ENCODE data around the gene CHAC1. TPM values are rescaled to one million over a fixed set of nuclear protein-coding genes. Genes with fewer than 3 reads are reported as not detected.

CHAC1 gene
- total RNA-seq, 3 donors from 2014 or later (not counting 1 experiment from before 2014, with no cell fraction given): 1.1 to 1.7 TPM; not detected in 1

DNA sequence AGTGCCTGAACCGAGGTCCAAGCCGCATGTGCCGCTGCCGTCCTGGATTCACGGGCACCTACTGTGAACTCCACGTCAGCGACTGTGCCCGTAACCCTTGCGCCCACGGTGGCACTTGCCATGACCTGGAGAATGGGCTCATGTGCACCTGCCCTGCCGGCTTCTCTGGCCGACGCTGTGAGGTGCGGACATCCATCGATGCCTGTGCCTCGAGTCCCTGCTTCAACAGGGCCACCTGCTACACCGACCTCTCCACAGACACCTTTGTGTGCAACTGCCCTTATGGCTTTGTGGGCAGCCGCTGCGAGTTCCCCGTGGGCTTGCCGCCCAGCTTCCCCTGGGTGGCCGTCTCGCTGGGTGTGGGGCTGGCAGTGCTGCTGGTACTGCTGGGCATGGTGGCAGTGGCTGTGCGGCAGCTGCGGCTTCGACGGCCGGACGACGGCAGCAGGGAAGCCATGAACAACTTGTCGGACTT is 17.0 kb upstream of the CHAC1 start:
- Histone ChIP-seq H3K27ac (ENCODE audit: low read length) (no peak overlapping the region), H3K4me1 (ENCODE audit: control insufficient read depth, insufficient read depth, low read length) (peaks cover 17% of the 10 kb centered on the region), H3K27me3 (ENCODE audit: control insufficient read depth, insufficient read depth, low read length) (peaks cover 5% of the 10 kb centered on the region), H3K36me3 (ENCODE audit: control insufficient read depth, insufficient read depth, low read length) (no peaks in the 10 kb centered on the region), H3K4me3 (ENCODE audit: low read length) (no peak overlapping the region), H3K9me3 (ENCODE audit: control insufficient read depth, insufficient read depth, low read length) (no peaks in the 10 kb centered on the region)
- Mint-ChIP-seq H3K27ac (no peak overlapping the region), H3K27me3 (ENCODE audit: low read depth in 2 of 2) (peaks cover 9 to 16% of the 10 kb centered on the region in 2 donors), H3K36me3 (no peaks in the 10 kb centered on the region), H3K4me1 (peaks cover 8 to 26% of the 10 kb centered on the region in 2 donors), H3K9me3 (no peaks in the 10 kb centered on the region), H3K4me3 (no peak overlapping the region)
- intact Hi-C loops (cut with micrococcal nuclease): no loop called here
- ATAC-seq (no peak), DNase-seq (no peak)
- TF ChIP-seq CTCF (IDR thresholded peaks at IDR 0.05): no peak
- WGBS (ENCODE audit: insufficient coverage): 93% methylated on average over 31 of the region's 31 CpGs

GRCh38 chr15:40936709-40937666 is 16.3 kb upstream of the CHAC1 start:
- peaks cover 2 to 9% of the 10 kb centered on the region in 2 donors for H3K27me3 Mint-ChIP-seq (ENCODE audit: low read depth in 2 of 2)
- no peaks in the 10 kb centered on the region for H3K36me3 Mint-ChIP-seq
- no peak overlapping the region for H3K27ac Mint-ChIP-seq
- Histone ChIP-seq H3K9me3 (ENCODE audit: control insufficient read depth, insufficient read depth, low read length) (no peaks in the 10 kb centered on the region), H3K27ac (ENCODE audit: low read length) (no peak overlapping the region), H3K4me1 (ENCODE audit: control insufficient read depth, insufficient read depth, low read length) (peaks cover 17% of the 10 kb centered on the region), H3K27me3 (ENCODE audit: control insufficient read depth, insufficient read depth, low read length) (peaks cover 2% of the 10 kb centered on the region), H3K4me3 (ENCODE audit: low read length) (no peak overlapping the region), H3K36me3 (ENCODE audit: control insufficient read depth, insufficient read depth, low read length) (no peaks in the 10 kb centered on the region)
- peaks cover 5 to 19% of the 10 kb centered on the region in 2 donors for H3K4me1 Mint-ChIP-seq
- intact Hi-C loops (cut with micrococcal nuclease): no loop called here
- no peak overlapping the region for H3K4me3 Mint-ChIP-seq
- DNase-seq: peak in 1 of 2 donors; percentile 25
- 86% methylated on average over 15 of the region's 15 CpGs for WGBS (ENCODE audit: insufficient coverage)
- ATAC-seq: no peak
- no peaks in the 10 kb centered on the region for H3K9me3 Mint-ChIP-seq
- no peak for TF ChIP-seq CTCF (IDR thresholded peaks at IDR 0.05)

- Histone ChIP-seq H3K36me3 (ENCODE audit: control insufficient read depth, insufficient read depth, low read length) (no peaks in the 10 kb centered on the region), H3K27me3 (ENCODE audit: control insufficient read depth, insufficient read depth, low read length) (no peaks in the 10 kb centered on the region), H3K4me3 (ENCODE audit: low read length) (no peak overlapping the region), H3K9me3 (ENCODE audit: control insufficient read depth, insufficient read depth, low read length) (no peaks in the 10 kb centered on the region), H3K27ac (ENCODE audit: low read length) (no peak overlapping the region), H3K4me1 (ENCODE audit: control insufficient read depth, insufficient read depth, low read length) (peaks cover 21% of the 10 kb centered on the region)
- Mint-ChIP-seq H3K4me1 (peaks cover 9 to 22% of the 10 kb centered on the region in 2 donors), H3K4me3 (no peak overlapping the region), H3K27ac (peak overlapping the region in 1 of 2 donors; percentile 30), H3K27me3 (ENCODE audit: low read depth in 2 of 2) (peaks cover 0 to 8% of the 10 kb centered on the region in 2 donors), H3K36me3 (no peaks in the 10 kb centered on the region), H3K9me3 (no peaks in the 10 kb centered on the region)
- TF ChIP-seq CTCF (IDR thresholded peaks at IDR 0.05): no peak
- 87% methylated on average over 19 of the region's 19 CpGs for WGBS (ENCODE audit: insufficient coverage)
- peak in 1 of 2 donors; percentile 59 for DNase-seq
- intact Hi-C loops (cut with micrococcal nuclease): no loop called here
- no peak for ATAC-seq
Observed at GRCh38 chr15:40937762-40938535, 15.3 kb upstream of the CHAC1 start.
